ENCODE measurements around the gene ARHGEF37.

The ARHGEF37 gene

DNA sequence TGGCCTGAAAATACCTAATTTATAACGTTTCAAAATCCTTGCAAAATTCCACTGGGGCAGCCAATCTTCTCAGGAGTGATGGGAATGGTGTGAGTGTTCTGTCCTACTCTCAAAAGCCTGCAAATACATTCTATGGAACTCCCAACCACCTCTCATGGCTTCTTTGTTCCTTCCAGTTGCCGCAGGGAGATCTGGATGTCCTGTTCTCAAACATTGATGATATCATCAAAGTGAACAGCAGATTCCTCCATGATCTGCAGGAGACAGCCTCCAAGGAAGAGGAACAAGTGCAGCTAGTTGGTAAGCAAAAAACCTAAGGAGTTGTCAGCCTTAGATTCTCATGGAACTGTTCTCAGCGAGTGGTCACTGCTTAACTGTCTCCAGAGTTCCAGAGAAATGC lies 19.6 kb downstream of the ARHGEF37 start:
- no peak for DNase-seq (ENCODE audit: low read depth, low spot score)

DNA sequence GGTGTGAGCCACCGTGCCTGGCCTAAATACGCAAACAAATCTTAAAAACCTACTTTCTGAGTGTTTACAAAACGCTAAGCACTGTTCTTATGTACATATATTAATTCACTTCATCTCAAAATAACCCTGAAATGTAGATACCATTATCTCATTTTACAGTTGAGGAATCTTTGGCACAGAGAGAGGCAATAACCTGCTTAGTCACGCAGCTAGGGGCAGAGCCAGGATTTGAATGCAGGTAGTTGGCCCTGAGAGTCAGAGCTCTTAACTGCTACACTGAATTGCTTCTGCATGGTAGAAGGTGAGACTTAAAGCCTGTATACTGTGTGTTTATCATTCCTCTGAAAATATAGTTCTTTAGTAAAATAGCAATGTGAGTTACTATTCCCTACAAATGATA lies 21.9 kb downstream of the ARHGEF37 start:
- no peak for DNase-seq (ENCODE audit: low read depth, low spot score)

DNA sequence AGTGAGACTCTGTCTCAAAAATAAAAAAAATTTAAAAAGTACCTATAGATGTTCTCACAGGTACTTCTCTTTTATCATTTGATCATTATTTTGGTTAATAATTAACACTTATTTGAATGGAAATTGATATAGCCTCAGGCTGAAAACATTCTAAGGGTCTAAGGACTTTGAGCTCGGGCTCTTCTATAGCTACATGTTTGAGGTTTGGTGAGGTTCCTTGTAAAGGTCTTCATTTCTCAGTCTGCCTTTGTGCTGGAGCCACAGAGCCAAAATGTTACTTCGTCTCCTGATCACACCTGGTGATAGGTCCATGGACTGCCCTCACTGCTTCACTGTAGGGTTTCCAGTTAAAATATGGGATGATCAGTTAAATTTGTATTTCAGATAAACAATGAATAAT lies 22.6 kb downstream of the ARHGEF37 start:
- no peak for DNase-seq (ENCODE audit: low read depth, low spot score)

DNA sequence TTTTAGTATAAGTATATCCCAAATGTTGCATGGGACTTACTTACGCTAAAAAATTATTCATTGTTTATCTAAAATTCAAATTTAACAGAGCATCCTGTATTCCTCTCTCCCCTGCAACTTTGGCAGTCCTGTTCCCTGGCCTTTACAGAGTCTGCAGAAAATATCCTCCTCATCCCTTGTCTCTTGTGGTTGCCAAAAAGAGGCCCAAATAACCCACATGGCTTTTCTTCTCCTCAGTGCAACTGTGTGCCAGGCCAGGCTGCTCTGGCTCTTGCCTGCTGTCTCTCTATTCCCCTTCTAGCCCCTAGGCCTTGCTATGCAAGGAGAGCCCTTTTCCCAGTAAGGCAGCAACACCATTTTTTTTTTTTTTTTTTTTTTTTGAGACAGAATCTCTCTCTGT lies 23.0 kb downstream of the ARHGEF37 start:
- no peak for DNase-seq (ENCODE audit: low read depth, low spot score)

DNA sequence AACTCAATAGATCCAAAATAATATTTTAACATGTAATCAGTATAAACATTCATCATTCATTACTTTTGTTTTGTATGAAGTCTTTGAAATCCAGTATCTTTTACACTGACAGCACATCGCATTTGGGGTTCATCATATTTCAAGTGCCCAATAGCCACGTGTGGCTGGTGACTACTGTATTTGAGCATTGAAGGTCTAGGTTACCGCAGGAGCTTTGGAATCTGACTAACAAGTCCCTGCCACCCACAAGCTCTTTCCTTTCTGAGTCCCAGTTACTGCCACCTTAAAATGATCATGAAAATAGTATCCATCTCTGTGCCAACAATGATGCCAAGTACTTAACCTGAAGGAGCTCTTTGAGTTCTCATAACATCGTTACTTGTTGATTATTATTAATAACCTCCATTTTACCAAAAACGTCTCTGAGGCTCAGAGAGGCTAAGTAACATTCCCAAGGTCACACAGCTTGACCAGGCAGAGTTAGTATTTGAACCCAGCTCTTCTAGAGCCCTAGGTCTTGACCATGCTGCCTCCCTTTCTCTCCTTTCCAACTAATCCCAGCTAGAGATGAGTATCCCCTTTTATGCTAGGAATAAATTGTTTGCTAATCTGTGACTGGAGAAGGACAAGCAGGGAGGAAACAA lies 24.2 kb downstream of the ARHGEF37 start:
- DNase-seq (ENCODE audit: low read depth, low spot score): no peak

DNA sequence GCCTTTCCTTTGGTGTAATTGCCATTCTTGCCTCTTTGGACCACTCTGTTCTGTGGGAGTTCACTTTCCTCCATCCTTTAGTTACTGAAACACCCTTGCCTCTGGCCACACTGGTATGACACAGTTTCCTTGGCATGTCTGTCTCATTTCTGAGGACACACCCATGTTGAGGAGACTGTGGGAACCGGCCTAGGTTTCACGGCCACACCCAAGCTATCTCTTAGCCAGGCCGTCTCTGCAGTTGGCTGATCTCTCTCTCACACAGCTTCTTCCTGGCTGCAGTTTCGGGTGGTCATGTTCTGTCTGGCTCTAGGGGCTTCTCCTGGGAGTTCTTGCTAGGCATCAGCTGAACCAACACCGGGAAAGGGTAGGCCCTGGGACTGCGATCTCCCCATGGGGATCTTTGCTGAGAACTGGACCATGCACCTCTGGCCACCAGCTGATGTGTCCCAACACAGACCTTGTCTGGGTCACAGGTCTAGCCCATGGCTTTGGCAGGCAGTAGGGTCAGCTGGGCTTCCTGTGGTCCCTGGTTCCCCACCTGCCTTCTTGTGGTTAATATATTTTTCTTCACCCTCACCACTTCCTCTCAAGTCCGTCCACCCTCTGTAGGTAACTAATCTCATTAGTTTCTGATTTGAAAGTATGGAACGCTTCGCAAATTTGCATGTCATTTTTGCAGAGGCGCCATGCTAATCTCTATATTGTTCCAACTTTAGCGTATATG lies 24.9 kb downstream of the ARHGEF37 start:
- DNase-seq (ENCODE audit: low read depth, low spot score): no peak

DNA sequence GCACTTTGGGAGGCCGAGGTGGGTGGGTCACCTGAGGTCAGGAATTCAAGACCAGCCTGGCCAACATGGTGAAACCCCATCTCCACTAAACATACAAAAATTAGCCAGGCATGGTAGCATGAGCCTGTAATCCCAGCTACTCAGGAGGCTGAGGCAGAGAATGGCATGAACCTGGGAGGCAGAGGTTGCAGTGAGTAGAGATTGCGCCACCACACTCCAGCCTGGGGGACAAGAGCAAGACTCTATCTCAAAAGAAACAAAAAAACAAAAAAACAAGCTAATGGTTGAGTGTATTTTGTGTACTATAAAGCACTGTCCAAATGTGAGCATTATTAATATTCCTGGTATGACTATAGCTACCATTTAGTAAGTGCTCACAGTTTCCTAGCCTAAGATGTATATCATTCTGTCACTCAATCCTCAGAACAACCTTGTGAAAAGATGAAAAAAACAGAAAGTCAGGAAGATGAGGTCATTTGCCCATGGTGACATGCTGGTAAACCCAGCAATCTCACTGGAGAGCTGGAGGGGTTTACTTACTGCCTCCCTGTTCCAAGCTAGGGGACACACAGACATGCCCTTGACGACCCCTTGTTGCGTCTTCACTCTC lies 27.7 kb downstream of the ARHGEF37 start:
- no peak for DNase-seq (ENCODE audit: low read depth, low spot score)

DNA sequence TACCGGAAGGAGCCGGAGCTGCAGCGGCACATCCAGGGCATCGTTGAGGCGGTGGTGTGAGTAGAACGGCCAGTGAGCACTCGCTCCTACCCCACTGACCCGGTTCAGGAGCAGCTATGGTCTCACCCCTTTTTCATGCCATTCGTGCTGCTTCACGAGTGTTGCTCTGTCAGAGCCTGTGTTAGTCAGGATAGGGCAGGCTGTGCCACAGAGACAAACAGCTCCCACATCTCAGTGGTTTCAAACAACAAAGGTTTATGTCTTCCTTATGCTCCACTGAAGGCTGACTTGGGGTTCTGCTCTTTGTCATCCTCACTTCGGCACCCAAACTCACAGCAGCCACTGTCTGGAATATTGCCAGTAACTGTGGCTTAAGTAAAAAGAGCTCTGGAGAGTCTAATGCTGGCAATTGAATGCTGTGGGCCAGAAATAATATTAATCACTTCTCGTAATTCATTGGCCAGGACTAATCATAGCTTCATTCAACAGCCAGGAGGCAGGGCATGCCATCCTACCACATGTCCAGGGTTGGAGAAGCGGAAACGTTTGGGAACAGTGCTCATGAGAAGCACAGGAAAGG lies 28.4 kb downstream of the ARHGEF37 start:
- no peak for DNase-seq (ENCODE audit: low read depth, low spot score)

DNA sequence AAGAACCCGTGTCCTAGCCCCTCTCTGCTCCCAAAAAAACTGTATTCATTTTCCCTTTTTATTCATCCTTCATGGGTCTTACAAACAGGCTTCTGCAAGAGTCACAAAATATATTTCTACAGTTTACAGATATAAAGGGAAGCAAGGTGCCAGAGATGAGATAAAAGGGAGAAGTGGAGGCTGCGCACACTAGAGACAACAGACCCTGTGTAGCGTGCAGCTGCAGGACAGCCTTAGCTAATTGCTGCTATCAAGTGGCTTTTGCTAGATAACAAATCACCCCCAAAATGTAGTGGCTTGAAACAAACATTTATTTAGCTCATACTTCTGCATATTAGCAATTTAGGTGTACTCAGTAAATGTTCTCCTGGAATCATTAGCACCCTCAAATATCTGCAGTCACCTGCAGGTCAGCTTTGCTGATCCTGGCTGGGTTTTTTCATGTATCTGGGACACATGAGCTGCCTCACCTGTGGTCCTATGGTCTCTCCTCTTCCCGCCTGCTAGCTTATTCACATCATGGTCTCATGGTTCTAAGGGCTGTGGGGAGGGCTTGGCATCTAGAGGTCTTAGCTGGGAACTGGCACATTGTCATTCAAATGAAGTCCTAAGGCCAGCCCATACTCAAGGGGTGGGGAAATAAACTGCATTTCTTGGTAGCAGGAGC lies 29.4 kb downstream of the ARHGEF37 start:
- no peak for DNase-seq (ENCODE audit: low read depth, low spot score)

DNA sequence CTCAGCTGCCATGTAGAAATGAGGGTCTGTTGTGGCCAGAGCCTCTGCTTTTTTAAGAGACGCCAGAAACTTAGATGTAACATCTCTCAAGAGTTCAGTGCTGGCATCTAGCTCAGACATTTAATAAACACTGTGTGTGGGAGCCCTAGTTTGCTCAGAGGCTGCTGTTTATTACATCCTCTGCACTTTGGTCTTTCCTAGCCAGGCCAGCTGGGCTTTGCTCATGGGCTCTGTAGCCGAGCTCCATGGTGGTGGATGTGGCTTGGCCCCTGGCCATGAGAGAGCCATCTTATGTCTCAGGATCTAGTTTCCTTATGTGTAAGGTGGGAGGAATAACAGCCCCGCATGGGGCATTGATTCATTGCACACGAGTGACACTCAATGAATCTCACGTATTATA lies 30.0 kb downstream of the ARHGEF37 start:
- DNase-seq (ENCODE audit: low read depth, low spot score): peak; percentile 84

DNA sequence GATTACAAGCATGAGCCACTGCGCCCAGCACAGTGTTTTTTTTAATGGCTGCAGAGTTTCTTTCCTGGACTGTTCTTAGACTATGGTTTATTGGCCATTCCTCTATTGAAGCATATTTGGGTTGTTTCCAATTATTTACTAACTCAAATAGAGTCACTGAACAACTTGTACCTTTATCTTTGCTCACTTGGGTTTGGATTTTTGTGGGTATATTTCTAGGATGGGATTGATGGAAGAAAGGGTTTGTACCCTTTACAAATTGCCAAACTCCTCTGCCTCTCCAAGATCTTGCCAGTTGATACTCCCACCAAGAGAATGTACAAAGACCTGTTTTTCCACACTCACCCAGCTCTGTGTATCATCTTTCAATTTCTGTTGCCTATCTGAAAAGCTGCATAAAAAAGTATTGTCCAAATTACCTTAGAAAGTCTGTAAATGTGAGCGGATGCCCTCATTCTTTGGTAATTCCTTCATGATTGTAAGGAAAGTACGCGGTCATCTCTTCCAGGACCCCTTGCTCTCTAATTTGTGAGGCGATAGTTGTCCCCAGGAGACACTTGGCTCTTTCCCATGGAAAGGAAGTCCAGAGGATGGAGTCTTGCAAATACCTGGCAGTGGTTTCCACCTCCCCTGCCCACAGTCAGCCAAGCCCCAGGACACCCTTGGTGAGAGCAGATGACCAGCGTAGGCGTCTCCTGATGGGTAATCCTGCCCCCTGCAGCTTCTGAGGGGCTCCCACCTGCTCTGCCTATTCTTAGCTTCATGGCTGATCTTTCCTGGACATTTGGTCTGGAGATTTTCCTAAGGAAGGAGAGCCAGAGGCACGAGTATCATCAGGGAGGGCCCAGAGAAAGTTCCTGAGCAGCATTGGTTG lies 33.0 kb downstream of the ARHGEF37 start:
- no peak for DNase-seq (ENCODE audit: low read depth, low spot score)

DNA sequence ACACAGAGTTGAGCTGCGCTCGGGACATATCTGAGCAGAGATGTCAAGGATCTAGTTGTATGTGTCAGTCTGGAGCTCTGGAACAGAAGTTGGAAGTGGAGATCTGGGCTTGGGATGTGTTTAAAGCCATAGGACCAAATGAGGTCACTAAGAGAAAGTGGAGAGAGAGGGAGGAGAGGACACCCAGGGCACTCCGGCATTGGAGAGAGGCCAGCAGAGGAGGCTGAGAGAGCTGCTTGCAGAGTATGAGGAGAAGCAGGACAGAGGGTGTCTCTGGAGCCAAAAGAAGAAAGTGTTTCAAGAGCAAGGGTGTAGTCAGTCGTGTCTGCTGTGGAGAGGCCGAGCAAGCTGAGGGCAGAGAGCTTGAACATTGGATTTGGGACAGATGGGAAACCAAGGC lies 34.7 kb downstream of the ARHGEF37 start:
- DNase-seq (ENCODE audit: low read depth, low spot score): no peak

DNA sequence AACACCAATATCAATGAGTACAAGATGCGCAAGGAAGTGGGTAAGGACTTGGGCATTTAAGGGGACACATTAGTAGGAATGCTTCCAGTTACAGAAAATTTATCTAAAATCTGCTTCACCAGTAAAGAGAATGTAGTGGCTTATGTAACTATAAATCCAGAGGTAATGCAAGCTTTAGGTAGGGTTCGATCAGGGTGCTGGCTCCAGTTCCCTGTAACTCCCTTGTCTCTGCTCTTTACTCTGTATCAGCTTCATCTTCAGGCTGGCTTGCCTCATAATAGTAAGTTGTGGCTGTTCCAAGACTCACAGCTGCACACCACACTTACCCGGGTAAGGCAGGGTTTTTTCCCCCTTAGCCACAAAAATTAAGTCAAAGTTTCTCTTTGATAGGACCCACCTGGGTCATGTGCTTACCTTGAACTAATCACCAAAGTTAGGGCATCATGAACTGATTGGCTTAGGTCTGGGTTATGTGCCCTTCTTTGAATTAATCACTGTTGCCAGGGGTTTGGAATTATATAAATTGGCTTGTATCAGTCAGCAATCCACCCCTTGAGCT lies 35.5 kb downstream of the ARHGEF37 start:
- DNase-seq (ENCODE audit: low read depth, low spot score): no peak

DNA sequence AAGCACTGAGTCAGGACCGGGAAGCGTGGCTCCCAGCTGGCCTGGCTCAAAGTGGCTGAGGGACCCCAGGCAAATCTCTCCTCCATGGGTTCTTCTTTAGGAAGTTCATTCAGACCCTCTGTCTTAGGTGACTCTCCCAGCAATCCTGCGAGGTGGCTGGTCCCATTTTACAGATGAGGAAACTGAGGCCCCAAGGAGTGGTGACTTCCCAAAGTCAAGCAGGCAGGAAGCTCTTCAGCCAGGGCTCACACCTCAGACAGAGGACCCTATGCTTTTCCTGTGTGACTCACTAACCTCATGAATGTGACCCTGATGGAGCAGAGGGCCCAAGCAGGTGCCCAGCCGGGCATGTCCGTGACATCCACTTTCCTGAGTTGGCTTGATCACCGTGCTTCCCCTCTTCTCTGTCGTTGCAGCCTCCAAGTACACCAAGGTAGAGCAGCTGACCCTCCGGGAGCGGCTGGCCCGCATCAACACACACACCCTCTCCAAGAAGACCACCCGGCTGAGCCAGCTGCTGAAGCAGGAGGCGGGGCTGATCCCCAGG lies 36.5 kb downstream of the ARHGEF37 start:
- DNase-seq (ENCODE audit: low read depth, low spot score): no peak

DNA sequence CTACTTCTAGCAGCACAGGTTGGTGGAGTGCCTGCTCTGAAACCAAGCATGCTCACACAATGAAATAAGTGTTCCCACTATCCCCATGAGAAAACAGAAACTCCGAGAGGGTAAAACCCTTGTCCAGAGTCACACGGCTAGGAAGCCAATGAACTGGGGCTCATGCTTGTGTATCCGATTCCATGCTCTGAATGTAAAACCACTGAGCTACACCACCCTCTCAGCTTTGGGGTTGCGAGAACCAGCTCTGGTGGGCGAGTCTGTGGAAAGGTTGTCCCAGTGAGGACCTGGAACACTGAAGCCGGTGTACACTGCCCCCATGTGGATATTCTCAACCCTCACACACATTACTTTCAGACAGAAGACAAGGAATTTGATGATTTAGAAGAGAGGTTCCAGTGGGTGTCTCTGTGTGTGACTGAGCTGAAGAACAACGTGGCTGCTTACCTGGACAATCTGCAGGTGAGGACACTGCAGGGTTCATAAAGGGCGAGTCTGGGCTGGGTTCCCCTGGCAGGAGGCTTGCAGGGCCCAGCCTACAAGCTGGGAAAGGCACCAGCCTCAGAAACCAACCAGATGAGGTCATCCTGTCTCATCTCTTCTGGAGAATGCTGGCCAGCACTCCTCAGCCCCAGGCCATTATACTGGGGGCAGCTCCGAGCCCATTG lies 37.4 kb downstream of the ARHGEF37 start:
- DNase-seq (ENCODE audit: low read depth, low spot score): no peak

DNA sequence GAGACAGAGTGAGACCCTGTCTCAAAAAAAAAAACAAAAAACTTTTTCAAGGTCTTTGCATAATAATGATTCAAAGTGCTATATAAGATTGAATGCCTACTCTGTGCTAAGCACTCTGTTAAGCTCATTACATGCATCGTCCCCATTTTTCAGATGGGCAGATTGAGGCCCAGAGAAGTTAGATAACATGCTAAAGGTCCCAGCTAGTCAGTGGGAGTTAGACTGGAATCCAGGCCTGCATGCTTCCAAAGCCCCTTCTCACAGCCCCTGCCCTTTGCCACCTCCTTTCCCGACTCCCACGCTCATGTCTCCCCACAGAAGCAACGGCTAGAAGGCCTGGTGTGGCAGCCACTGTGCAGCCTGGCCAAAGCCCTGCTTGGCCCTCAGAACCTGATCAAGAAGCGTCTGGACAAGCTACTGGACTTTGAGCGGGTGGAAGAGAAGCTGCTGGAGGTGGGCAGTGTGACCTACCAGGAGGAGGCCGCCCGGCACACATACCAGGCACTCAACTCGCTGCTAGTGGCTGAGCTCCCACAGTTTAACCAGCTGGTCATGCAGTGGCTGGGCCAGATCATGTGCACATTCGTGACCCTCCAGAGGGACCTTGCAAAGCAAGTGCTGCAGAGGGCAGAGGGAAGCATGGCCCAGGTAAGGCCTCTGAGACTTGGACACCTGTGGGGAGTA lies 40.3 kb downstream of the ARHGEF37 start:
- DNase-seq (ENCODE audit: low read depth, low spot score): no peak

DNA sequence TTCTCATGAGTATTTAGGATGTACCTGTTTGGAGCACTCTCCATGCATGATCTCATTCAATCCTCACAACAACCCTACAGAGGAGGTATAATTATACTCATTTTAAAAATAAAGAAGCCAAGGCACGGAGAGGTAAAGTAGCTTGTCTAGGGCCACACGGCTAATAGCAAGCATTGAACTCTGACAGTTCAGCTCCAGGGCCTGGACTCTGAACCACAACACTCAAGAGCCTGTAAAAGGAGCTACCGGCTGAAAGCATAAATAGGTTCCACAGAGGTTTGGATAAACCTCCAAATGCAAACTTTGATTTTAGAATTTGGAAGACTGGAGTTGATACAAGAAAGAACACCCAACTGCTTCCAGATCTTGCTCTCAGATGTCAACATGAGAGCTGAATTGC lies 41.2 kb downstream of the ARHGEF37 start:
- DNase-seq (ENCODE audit: low read depth, low spot score): no peak

DNA sequence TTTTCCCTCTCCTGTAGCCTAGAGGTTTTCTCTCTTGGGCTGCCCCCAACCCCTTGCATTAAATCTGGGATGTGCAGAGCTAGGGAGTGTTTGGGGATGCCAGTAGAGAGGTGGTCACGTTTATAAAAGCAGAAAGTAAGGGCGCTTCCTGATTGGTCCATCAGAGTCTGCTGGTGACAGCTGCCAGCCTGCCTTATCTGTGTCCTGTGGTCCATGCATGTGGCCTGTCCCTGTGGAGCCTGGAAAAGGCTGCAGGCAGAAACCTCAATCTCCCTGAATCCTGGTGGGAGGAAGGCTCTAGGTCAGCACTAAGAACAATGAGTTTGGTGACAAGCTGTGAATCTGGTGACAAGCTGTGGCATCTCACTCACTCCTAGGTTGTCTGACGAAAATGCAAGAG lies 42.2 kb downstream of the ARHGEF37 start:
- DNase-seq (ENCODE audit: low read depth, low spot score): no peak

DNA sequence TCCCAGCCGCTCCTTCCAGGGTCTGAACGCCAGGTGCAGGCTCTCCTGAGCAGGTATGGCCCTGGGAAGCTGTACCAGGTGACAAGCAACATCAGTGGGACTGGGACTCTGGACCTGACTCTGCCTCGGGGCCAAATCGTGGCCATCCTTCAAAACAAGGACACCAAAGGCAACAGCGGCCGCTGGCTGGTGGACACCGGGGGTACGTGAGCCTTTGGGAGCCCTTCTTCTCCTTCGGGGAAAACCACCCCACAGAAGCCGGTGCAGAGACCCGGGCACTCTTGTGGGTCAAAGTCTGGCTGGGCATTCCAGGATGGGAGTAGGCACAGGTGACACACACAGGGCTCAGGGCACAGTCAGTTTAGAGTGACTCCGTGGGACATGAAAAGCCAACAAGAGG lies 45.8 kb downstream of the ARHGEF37 start:
- DNase-seq (ENCODE audit: low read depth, low spot score): no peak

DNA sequence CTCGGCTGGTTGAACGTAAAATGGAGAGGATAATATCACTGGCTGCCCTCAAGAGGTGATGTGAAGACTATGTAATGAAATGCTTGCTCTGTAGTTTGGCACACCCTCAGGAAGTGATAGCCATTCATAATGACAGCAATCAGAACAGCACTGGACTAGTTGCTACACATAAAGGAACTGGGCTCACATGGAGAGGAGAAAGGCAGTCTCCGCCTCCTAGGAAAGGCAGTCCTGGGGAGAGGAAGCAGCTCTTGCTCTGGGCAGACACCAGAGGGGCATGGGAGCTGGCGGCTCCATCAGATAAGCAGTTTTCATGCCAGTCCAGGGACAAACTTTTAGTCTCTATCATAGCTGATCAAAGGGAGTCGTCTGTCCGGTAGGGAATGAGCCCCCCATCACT lies 46.9 kb downstream of the ARHGEF37 start:
- no peak for DNase-seq (ENCODE audit: low read depth, low spot score)
